ENCODE results near the gene SYT6. TPM values are rescaled to one million over a fixed set of nuclear protein-coding genes. Genes with fewer than 3 reads are reported as not detected.

The SYT6 gene
- total and polyA plus RNA-seq, 10 donors: 0.14 TPM; not detected in 9

DNA sequence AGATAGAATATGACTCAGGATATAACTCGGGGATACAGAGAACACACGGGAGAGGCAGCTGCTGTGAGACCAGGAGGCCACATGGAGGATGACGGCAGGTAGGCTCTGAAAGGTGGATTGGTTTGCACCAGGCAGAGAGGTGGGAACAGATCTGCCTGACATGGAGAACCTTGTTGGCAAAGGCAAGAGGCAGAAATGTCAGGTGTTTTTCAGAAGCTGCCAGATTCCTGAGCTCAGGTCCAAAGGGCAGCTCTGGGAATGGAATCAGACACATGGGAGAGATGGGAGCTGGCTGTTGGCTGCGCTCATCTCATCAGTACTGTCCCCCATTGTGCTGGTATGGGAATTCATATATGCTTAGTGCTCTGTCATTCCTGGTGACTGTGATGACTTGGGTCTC, 19.2 kb downstream of the SYT6 start:
- peak; percentile 56 for DNase-seq
- H3K9me3 ChIP-seq: no peaks in the 10 kb centered on the region
- H3K4me1 ChIP-seq: no peaks in the 10 kb centered on the region
- H3K27ac ChIP-seq: no peak overlapping the region
- H3K4me3 ChIP-seq: no peak overlapping the region
- intact Hi-C loops (cut with DNase I; ENCODE audit: low total_unique reads): no loop called here
- peaks cover 0 to 23% (median 0%) of the 10 kb centered on the region in 7 donors for H3K27me3 ChIP-seq (replicated peaks in 1 of 7)
- WGBS, 5 donors: 86 to 93% (median 91%) methylated on average over 4 of the region's 4 CpGs
- H3K36me3 ChIP-seq: no peaks in the 10 kb centered on the region
- TF ChIP-seq, protein P1, sequence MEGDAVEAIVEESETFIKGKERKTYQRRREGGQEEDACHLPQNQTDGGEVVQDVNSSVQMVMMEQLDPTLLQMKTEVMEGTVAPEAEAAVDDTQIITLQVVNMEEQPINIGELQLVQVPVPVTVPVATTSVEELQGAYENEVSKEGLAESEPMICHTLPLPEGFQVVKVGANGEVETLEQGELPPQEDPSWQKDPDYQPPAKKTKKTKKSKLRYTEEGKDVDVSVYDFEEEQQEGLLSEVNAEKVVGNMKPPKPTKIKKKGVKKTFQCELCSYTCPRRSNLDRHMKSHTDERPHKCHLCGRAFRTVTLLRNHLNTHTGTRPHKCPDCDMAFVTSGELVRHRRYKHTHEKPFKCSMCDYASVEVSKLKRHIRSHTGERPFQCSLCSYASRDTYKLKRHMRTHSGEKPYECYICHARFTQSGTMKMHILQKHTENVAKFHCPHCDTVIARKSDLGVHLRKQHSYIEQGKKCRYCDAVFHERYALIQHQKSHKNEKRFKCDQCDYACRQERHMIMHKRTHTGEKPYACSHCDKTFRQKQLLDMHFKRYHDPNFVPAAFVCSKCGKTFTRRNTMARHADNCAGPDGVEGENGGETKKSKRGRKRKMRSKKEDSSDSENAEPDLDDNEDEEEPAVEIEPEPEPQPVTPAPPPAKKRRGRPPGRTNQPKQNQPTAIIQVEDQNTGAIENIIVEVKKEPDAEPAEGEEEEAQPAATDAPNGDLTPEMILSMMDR (IDR thresholded peaks at IDR 0.05 in 8 of 11, conservative IDR thresholded peaks at IDR 0.05 in 3 of 11): no peak
- TF ChIP-seq POLR2A (IDR thresholded peaks at IDR 0.05) (no peak), POLR2AphosphoS5 (IDR thresholded peaks at IDR 0.05) (no peak)

DNA sequence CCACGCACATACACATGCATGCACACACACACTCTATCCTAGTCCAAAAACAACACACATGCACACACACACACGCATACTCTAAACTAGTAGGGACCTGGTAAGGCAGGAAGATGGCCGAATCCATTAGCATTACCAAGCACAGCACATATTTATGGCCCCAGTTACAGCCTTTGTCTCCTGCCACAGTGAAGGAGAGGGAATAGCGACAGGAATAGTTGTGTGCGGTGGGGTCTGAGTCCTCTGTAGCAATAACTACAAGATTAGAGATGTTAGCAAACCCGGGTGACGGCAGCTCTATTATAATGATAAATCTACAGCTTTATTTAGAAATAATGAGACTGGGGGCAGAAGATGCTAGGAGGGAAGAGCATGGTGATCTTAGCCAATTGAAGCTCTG, 20.5 kb downstream of the SYT6 start:
- Histone ChIP-seq H3K36me3 (no peaks in the 10 kb centered on the region), H3K9me3 (no peaks in the 10 kb centered on the region), H3K27ac (no peak overlapping the region), H3K4me1 (no peaks in the 10 kb centered on the region), H3K4me3 (no peak overlapping the region), H3K27me3 (replicated peaks in 1 of 7) (peaks cover 0 to 23% (median 0%) of the 10 kb centered on the region in 7 donors)
- intact Hi-C loops (cut with DNase I; ENCODE audit: low total_unique reads): no loop called here
- WGBS, 5 donors: 86 to 95% (median 90%) methylated on average over 7 of the region's 7 CpGs
- no peak for DNase-seq
- TF ChIP-seq POLR2AphosphoS5 (IDR thresholded peaks at IDR 0.05) (no peak), POLR2A (IDR thresholded peaks at IDR 0.05) (no peak)
- TF ChIP-seq, protein P1 (IDR thresholded peaks at IDR 0.05 in 8 of 11, conservative IDR thresholded peaks at IDR 0.05 in 3 of 11): no peak

DNA sequence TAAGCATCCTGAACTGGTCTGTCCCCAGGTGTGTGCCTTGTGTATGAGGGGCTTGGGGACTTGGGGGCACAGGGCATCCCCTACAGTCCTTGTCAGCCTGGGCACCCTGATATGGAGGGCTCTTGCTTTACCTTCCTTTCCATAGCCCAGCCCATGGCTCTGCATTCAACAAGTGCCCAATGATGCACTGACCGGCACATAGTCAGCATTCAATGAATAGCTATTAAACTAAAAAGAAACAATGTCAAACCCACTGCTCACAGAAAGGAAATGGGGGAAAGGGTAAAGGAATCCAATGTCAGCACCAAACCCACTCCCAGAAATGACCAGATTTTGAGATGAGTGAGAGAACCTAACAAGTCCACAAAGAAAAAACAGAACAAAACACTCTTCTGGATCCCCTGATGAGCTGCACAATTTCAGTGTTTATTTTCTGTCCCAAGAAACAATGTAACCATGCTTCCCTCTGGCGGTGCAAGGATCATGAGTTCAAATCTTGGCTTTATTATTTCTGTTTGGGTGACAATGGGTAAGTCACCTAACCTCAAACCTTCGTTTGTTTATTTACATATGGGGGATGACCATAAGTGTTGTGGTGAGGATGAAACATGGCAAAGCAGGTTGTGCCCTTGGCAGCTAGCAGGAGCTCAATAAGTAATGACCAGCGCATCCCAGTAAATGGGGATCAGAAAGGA, 22.0 kb downstream of the SYT6 start:
- TF ChIP-seq POLR2A (IDR thresholded peaks at IDR 0.05): no peak
- TF ChIP-seq, protein P1 (IDR thresholded peaks at IDR 0.05 in 8 of 11, conservative IDR thresholded peaks at IDR 0.05 in 3 of 11): no peak
- no peak for TF ChIP-seq POLR2AphosphoS5 (IDR thresholded peaks at IDR 0.05)
- Histone ChIP-seq H3K36me3 (no peaks in the 10 kb centered on the region), H3K4me1 (peaks cover 0 to 9% (median 6%) of the 10 kb centered on the region in 6 donors), H3K27ac (no peak overlapping the region), H3K4me3 (no peak overlapping the region), H3K9me3 (no peaks in the 10 kb centered on the region), H3K27me3 (replicated peaks in 1 of 7) (peaks cover 0 to 15% (median 0%) of the 10 kb centered on the region in 7 donors)
- WGBS, 5 donors: 81 to 93% (median 89%) methylated on average over 4 of the region's 4 CpGs
- intact Hi-C loops (cut with DNase I; ENCODE audit: low total_unique reads): no loop called here
- peak; percentile 32 for DNase-seq

DNA sequence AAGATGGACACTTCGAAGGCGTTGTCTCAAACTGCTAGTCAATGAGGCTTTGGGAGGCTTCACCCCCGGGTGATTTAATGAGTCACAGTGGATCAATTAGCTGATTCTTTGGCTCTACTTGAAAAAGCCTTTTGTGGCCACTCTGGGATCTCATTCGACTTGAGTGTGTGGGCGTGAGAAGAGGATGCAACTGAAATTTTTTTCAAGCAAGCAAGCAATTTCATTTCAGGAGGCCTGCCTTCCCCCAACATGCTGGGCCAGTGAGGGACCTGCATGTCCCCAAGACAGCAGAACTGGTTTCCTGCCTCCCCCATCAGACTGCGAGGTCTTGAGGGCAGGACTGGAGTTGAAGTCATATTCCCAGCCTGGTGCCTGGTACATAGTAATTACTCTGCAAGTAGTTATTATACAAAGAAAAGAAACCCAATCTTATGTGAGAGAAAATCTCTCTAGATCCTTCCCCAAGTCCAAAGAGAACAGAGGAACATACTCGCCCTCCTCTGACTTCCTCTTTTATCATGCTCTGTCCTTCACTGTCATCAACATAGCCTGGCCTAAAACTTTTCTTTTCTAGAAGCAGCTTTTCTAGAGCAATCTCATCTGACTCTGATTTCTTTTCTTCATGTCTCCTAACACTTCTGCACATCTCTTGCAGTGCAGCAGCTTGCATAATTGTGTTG, 22.7 kb downstream of the SYT6 start:
- intact Hi-C loops (cut with DNase I; ENCODE audit: low total_unique reads): no loop called here
- Histone ChIP-seq H3K36me3 (no peaks in the 10 kb centered on the region), H3K27ac (no peak overlapping the region), H3K27me3 (replicated peaks in 1 of 7) (peaks cover 0 to 9% (median 0%) of the 10 kb centered on the region in 7 donors), H3K4me1 (peaks cover 0 to 12% (median 7%) of the 10 kb centered on the region in 6 donors), H3K9me3 (no peaks in the 10 kb centered on the region), H3K4me3 (no peak overlapping the region)
- WGBS, 5 donors: 64 to 74% (median 68%) methylated on average over 7 of the region's 7 CpGs
- TF ChIP-seq POLR2AphosphoS5 (IDR thresholded peaks at IDR 0.05): no peak
- TF ChIP-seq, protein P1 (IDR thresholded peaks at IDR 0.05 in 8 of 11, conservative IDR thresholded peaks at IDR 0.05 in 3 of 11): no peak
- no peak for TF ChIP-seq POLR2A (IDR thresholded peaks at IDR 0.05)
- peak; percentile 63 for DNase-seq
